HG03135 (cell line): ENCODE measurements around the gene FBXL13.
"Not testable (repeated sequence)": the region's sequence is repeated elsewhere in the genome, so short reads cannot be mapped to it uniquely, and the experiment has no call there.

Source experiments
- ATAC-seq: cut with Tn5 transposase; IDR thresholded peaks from one replicate; pipeline ENCODE4 v1.9.1; 2021; ENCODE audit warnings: mild to moderate bottlenecking, moderate library complexity; ENCODE audit not compliant: unreplicated experiment

Gene FBXL13

DNA sequence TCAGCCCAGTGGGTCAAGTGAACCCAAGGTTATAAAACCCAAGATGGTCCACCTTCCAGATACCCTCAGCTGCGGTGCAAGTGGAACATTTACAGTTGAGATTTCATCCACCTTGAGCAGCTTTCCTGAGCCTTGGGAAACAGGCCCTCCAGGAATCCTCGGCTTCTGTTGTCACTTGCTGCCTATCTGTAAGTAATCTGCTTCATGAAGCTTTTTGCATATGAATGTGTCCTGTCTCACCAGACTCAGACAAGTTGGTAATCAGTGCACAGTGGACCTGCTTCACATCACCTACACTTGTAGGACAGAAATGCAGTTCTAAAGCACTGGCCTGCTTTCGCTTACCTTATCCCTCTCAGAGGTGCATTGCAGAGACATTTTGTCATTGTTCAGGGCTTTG is 245.5 kb downstream of the FBXL13 start:
- no peak for ATAC-seq

DNA sequence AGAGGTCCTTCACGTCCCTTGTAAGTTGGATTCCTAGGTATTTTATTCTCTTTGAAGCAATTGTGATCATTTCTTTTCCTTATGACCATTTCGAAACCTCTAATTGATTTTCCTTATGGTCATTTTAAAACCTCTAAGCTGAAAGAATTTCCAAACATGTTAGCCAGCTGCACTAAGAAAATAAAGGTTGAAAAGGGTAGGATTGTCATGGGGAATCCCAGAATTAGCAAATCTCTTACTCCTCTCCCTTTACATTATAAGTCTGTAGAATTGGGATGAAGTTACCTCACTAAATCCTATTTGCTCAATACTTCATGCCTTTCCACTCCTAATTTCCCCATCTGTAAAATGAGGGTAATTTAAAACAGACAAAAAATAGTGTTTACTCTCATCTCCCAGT is 246.3 kb downstream of the FBXL13 start:
- no peak for ATAC-seq

DNA sequence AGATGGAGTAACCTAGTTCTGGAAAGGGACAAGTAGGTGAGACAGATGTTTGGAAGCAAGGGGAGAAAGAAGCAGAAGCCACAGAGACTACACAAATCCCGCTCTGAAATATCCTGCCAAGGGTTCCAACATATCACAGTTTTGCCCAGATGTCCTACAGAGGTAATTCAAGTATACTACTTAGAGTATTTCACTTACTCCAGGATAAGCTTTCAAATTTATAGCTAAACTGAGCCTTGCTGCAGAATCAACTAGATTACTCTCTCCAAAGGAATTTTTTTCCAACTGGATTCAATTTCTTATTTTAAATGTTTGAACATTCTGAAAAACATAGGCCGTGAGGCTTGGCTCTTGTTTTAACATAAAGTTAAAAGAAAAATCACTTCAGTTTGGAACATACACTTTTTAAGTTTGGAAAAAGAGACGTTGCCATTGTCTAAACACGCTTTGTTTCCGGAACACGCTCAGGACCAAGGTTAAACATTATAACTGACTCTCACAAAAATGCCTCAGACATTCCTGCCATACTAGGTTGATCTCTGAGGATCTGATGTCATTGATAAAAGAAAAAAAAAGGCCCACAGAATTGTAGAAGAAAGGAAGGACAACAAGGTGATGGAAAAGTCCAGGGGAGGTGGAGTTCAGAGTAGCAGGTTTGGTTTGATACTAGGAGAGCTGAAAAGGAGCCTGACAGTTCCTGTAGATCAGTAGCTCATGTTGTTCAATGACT is 251.0 kb downstream of the FBXL13 start:
- ATAC-seq = no peak

DNA sequence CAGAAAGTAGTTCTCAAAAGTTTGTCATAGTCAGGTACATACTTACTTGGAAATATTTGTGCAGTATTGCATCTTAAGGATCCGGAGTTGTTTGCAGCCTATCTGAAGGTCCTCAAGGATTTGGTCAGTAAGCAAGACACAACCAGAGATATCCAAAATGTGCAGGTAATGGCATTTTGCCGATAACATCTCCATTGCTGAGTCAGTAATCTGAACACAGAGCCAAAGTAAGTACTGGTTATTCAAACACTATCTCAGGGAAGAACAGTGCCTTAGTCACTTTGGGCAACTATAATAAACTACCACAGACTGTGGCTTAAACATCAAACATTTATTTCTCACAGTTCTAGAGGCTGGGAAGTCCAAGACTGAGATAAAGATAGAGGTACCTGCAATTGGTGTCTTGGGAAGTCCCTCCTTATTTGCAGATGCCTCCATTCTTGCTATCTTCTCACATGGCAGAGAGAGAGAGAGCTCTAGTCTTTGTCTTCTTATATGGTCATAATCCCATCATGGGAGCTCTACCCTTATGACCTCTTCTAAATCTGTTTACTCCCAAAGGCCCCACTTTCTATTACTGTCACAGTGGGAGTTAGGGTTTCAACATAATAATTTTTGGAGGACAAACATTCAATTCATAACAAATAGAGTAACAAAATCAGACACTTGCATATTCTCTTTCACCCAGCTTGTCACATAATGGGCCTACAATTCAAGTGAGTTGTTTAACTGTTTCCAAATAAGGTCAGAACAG is 252.4 kb downstream of the FBXL13 start:
- ATAC-seq = no peak

DNA sequence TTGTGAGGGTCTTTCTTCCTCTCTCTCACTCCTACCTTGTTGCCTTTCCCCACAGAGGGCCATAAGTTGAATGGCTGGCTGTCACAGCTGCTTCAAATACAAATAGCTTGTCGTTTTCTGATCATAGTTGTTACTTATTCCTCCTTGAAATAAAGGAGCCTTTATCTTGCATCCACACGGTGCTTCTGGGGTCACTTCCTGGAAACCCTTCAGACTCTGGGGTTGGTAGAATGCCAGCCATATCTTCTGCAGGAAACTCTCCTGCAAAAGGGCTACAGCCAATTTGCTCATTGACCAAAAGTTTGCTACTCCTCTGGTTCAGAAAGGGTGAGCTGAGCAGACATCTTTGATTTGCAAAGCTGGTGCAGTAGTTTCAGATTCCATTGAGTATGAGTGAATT is 255.4 kb downstream of the FBXL13 start:
- no peak for ATAC-seq

DNA sequence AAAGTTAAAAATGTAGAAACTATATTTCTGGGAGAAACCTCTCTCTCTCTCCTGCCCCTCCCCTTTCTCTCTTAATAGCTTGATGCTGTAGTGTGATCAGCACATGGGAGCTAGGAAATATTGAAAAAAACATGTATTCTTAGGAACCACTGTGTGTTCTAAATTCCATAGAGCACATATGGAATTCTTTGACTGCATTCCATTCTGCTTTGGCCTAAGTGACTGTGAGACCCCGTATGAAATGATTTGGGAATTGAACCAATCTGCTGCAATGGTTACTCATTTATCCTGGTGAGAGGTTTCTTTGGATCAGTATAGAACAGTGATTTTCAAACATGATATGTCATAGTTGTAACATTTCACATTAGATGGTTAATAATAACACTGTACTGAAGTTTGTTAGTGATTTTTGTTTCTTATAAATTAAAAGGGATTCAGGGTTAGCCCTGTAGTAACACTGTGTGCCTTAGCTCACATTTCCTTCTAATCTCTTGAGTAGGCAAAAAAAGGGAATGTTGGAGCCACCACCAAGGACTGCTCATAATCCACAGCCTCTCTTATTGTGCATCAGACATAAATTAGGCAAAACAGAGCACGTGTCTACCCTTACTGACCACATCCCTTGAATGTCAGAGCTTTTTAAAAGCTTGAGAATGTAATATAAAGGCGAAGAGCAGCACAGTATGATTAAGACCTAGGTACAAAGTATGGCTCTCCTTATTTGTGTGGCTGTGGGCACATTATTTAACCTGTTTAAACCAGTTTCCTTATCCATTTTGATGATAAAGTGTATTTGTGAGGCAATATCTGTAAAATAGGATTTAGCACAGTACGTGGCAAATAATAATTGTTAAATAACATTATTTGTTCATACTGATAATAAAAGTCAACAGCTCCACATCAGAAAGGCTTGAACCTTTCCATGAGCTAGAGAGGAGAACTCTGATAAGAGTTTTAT is 256.7 kb downstream of the FBXL13 start:
- ATAC-seq = no peak

DNA sequence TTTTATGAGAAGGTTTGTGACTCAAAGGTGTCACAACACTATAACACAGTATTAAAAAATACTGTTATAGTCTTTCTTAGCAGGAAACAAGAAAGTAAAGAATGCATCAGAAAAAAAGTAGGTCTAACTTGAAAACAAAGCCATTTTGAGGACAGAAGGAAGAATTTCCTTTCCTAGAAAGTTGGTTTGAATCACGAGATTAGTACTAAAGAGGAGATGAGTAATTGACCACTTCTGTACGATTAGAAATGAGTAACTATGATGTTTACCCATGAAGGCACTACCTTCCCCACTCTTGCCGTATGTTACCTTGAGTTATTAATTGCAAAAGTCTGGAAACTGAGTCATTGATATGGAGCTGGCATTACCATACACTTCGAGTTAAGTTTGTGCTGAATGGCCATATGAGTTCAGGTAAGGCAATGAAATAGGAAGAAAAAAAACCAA is 260.5 kb downstream of the FBXL13 start:
- ATAC-seq = no peak

DNA sequence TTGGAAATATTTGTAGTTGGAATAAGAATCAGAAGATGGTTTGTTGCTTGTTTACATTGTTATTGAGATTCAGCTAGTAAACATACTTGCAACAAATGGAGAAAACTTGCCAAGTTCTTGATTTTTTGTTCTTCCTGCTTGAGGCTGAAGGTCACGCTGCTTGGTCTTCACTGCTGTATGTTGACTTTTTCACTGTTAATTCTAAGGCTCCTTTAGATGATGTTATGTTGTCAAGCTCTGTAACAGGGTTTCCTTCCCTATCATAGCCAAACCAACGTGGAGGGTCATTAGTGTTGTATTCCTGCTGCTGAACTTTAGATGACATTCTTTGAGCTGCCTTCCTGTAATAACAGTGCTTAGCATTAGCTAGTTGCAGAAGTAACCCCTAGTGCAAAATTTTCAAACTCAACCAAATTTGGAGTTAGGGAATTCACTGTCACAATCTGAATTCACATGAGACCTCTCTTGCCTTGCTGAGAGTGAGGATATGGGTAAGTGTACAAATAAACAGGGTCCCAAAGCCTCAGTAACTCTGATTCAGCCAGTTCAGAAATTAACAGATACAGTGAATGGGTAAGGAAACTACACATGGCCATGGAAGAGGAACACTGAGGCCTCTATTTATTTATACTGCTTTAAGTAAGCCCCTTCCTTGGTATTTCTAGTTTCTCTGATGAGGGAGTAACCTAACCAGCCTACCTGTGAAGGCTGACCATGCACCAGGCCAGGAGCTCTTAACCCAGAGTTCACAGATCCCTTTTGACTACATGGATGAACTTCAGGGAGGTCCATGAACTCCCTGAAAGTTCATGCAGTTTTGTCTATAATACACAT is 261.2 kb downstream of the FBXL13 start:
- ATAC-seq = no peak

DNA sequence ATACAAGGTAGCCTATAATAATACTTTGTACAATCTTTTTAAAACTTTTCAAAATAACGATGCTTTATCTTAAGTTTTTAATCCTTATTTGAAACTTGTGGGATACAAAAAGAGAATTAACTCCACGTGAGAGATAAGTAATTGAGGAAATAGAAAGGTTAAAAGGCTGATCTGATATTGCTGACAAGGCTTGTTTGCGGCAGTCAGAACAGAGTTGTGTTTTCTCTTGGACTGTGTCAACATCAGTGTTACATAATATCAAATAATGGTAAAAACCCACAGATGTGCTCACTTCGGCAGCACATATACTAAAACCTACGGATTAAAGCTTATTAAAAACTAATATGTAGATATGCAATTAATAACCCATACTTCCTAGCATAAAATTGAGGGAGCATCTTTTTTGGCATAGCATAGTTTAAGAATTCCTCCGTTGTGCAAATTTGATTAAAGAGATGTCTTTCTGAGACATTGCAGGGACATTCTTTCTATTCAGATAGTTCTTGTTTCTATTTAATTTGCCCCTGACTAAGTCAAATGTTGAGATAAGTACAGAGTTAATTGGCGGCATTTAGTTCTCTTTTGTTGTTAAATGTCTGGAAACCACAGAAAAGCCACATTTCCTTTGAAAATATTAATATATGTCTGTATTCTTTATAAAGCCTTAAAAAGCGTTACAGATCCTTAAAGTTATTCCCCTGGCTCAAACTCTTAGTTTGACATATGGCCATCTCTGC is 262.5 kb downstream of the FBXL13 start:
- no peak for ATAC-seq

DNA sequence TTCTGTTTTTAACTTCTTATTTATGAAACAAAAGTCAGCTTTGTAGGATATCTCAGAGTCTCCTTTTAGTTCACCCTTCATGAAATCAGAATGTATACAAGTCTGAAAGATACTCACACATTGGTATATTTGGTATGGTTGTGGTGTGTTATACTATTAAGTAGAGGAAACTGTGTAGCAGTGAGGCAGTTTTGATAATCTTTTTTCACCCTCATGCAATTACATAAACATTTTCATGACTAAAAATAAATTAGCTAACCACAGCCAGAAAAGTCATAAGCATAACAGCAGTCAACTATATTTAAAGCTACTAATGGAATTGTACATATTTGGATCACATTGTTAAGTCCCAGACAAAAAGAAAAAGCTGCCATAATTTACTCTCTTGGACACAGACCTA is 263.7 kb downstream of the FBXL13 start:
- ATAC-seq = no peak

DNA sequence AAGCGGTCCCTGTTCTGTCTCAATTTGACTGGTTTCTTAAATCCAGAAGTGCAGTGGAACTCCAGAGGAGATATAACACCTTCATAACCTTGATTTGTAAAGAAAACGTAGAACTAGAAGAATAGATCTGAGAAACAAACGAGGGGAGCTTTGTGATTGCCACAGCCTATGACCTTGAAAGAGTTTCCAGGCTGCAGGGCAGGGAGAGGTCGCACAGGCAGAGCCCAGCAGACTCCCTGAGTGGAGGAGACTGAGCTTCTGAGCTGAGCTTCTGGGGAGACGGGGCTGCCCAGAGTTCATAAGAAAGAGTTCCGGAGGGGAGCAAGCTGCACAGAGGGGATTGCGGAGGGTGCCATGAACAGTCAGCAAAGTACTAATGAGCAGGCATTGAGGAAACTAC is 268.0 kb downstream of the FBXL13 start:
- no peak for ATAC-seq

DNA sequence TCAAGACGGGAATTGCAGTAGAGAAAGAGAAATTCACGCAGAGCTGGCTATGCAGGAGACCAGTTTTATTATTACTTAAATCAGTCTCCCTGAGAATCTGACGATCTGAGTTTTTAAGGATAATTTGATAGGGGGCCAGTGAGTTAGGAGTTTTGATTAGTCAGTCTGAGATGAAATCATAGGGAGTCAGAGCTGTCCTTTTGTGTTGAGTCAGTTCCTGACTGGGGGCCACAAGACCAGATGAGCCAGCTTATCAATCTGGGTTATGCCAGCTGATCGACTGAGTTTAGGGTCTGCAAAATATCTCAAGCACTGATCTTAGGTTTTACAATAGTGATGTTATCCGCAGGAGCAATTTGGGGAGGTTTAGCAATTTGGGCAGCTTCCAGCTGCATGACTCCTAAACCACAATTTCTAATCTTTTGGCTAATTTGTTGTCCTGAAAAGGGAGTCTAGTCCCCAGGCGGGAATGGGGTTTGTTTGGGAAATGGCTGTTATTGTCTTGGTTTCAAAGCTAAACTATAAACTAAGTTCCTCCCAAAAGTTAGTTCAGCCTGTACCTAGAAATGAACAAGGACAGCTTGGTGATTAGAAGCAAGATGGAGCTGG is 278.5 kb downstream of the FBXL13 start:
- ATAC-seq = not testable (repeated sequence)

DNA sequence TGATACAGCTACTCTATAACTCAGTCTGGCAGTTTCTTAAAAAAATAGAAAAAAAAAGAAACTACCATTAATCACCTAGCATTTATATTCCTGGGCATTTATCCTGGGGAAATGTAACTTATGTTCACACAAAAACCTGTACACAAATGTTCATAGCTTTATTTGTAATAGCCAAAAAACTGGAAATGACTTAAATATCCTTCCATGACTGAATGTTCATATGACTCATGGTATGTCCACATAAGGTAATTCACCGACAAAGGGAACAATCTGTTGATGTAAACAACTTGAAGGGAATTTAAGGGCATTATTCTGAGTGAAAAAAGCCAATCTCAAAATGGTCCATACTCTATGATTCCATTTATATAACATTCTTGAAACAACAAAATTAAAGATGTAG is 280.0 kb downstream of the FBXL13 start:
- not testable (repeated sequence) for ATAC-seq

DNA sequence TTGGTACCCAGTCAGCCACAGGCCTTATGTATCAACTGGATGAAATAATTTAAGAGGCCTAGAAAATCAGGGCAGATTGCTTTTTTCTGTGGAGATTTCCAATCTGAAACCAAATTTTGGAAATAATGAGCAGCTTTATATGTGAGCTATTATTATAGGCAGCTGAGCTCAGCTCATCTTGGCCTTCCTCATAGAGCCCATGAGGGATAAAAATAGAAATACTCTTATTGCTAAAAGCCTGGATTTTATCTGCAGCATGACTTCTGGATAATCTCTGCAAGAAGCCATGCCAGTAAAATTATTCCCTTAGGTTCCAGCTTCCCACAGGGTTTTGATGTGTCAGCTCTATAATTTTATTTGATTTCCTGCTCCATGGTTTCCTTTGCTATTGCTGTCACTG is 282.8 kb downstream of the FBXL13 start:
- ATAC-seq = not testable (repeated sequence)

DNA sequence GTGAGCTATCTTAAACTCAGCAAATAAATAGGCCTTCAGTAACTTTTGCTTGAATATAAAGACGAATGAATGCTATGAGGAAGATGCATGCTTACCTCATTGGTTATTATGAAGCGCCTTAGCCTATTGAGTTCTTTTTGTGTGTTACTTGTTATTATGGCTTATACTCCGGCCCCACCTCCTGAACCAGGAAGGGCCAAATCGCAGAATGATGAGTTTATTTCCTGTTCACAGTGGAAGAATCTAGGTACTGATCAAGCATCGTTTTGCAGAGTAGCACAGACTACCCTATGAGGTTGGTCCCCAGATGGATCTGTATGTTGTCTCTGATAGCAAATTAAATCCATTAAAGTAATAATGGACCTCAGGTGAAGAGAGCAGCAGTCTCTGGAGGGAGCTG is 283.2 kb downstream of the FBXL13 start:
- not testable (repeated sequence) for ATAC-seq

DNA sequence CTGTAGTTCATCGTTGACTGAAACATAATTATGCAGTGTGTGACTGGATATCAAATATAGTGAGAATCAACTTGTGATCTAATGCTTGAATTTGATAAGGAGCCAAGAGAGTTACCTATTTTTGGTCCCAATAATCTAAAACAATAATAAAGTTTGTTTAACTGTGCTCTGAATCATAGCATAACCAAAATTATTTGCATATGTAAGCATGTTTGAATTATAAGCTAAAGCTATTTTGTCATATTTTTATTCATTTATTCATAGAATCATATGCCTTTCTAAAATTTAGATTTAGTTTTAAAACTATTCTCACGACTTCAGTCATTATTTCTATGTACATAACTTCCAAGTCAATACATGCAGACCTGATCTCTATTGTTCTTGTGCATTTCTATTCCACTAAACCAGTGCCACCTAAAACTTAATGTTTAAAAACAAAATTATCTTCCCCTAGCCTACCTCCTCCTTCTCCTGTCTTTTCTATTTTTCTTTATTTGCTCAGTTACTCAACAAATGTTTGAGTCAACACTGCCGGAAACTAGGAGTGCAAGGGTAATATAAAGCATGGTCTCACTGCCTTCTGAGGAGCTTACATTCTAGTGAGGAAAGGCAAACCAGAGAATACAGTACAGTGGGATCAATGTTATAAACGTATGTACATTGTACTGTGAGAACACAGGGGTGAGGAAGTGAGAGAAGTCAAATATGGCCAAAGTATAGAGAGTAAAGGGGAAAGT is 284.1 kb downstream of the FBXL13 start:
- ATAC-seq = not testable (repeated sequence)

DNA sequence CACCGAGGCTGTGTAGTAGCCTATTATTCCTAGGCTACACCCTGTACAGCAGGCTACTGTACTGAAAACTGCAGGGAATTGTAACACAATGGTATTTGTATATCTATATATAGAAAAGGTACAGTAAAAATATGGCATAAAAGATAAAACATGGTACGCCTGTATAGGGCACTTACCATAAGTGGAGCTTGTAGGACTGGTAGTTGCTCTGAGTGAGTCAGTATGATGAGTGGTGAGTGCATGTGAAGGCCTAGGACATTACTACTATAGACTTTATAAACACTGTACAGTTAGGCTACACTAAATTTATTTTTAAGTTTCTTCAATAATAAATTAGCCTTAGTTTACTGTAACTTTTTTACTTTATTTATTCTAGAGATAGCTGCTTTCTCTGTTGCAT is 285.8 kb downstream of the FBXL13 start:
- ATAC-seq = not testable (repeated sequence)

DNA sequence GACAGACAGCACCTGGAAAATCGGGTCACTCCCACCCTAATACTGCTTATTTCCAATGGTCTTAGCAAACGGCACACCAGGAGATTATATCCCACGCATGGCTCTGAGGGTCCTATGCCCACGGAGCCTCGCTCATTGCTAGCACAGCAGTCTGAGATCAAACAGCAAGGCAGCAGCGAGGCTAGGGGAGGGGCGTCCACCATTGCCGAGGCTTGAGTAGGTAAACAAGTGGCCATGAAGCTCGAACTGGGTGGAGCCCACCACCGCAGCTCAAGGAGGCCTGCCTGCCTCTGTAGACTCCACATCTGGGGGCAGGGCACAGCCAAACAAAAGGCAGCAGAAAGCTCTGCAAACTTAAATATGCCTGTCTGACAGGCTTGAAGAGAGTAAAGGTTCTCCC is 293.7 kb downstream of the FBXL13 start:
- not testable (repeated sequence) for ATAC-seq

DNA sequence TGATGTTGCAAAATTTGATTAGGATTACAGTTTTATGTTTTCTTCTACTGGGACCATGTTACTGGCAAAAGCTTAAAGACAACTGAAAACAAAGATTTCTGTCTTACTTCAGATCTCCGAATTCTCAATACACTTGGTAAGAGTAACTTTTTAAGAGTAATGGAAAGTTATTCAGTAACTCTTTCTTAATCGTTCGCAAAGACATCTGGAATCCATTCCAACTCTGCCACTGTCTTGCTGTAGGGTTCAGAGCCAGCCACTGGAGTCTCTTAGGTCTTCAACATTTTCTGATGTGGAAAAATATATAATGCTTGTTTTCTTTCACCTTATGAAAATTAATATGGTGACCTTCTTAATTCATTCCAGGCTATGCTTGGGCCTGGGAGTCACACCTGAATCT is 295.9 kb downstream of the FBXL13 start:
- not testable (repeated sequence) for ATAC-seq
